IPS DF 6.9 (cell line): ENCODE results near the gene CNTNAP2.

Experiments
- DNase-seq: peaks from one replicate; pipeline ENCODE4 v3.0.0-alpha.2; 2013; ENCODE audit warnings: low read depth, low spot score
- H3K27ac ChIP-seq: one replicate; pipeline ENCODE4 v1.5.1; 2013; ENCODE audit warnings: low read length, control low read depth
- H3K27me3 ChIP-seq: 2 replicates; pipeline ENCODE4 v1.6.1; 2013; ENCODE audit warnings: mild to moderate bottlenecking, low read length; ENCODE audit not compliant: control insufficient read depth, insufficient read depth
- H3K36me3 ChIP-seq: 2 replicates; pipeline ENCODE4 v1.6.1; 2013; ENCODE audit warnings: low read length; ENCODE audit not compliant: control insufficient read depth, insufficient read depth
- H3K4me1 ChIP-seq: 2 replicates; pipeline ENCODE4 v1.6.1; 2013; ENCODE audit warnings: low read length; ENCODE audit not compliant: control insufficient read depth, insufficient read depth
- H3K4me3 ChIP-seq: 2 replicates; pipeline ENCODE4 v1.5.1; 2013; ENCODE audit warnings: mild to moderate bottlenecking, low read length
- H3K9me3 ChIP-seq: 2 replicates; pipeline ENCODE4 v1.6.1; 2013; ENCODE audit warnings: low read length, inconsistent platforms; ENCODE audit not compliant: control insufficient read depth, insufficient read depth
- WGBS: extraction: QIAGEN DNeasy Blood & Tissue Kit; methylation state at CpG from one replicate; pipeline ENCODE4 v1.1.7; 2013; ENCODE audit warnings: mixed read lengths, missing lambda C conversion rate; ENCODE audit not compliant: insufficient read length, insufficient coverage; 5-methylcytosine and 5-hydroxymethylcytosine counted together

Gene CNTNAP2

DNA sequence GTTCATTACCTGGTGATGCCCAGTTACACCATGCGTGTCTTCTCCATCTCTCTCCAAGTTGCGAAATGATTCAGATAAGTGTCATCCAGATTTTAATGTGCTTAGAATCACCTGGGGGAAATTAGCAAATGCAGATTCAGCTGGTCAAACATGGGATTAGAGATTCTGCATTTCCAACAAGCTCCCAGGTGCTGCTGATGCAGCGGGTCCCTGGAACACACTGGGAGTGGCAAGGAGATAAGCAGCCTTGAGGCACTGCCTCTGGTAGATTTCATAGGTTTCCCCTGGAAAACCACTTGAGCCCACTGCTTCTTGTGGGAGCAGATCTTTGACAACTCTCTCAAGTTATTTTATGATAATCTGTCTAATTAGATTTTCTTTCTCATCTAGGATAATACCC lies 2278.0 kb downstream of the CNTNAP2 start:
- H3K4me3 ChIP-seq = no peak overlapping the region
- H3K4me1 ChIP-seq = peaks cover 9% of the 10 kb centered on the region; the same call in 1 of the 2 replicates
- H3K9me3 ChIP-seq = no peaks in the 10 kb centered on the region
- H3K27me3 ChIP-seq = no peaks in the 10 kb centered on the region
- no peaks in the 10 kb centered on the region for H3K36me3 ChIP-seq
- no peak for DNase-seq
- no CpG with 5 or more reads among the region's 3 CpGs for WGBS
- no peak overlapping the region for H3K27ac ChIP-seq

DNA sequence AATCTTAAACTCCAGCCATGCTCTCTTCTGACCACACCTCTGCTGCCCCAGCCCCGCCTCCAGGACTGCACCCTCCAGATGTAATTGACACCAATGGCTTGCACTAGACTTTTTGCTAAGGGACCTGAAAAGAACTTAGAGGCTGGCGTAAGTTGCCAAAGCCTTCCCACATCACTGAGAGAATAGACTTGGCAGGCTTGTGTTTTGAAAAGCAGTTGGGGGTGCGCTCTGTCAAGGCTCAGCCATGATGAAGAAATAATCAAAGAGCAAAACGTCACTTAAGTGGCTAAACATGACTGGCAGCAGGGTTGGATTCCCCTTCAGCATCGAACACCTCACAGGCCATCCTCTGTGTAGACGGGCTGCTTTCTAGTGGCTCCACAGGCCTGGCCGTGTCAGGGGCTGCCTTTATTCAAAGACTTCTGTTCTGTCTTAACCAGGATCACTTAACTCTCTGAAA lies 2278.8 kb downstream of the CNTNAP2 start:
- peaks cover 9% of the 10 kb centered on the region; the same call in 1 of the 2 replicates for H3K4me1 ChIP-seq
- H3K27ac ChIP-seq = no peak overlapping the region
- no peaks in the 10 kb centered on the region for H3K36me3 ChIP-seq

DNA sequence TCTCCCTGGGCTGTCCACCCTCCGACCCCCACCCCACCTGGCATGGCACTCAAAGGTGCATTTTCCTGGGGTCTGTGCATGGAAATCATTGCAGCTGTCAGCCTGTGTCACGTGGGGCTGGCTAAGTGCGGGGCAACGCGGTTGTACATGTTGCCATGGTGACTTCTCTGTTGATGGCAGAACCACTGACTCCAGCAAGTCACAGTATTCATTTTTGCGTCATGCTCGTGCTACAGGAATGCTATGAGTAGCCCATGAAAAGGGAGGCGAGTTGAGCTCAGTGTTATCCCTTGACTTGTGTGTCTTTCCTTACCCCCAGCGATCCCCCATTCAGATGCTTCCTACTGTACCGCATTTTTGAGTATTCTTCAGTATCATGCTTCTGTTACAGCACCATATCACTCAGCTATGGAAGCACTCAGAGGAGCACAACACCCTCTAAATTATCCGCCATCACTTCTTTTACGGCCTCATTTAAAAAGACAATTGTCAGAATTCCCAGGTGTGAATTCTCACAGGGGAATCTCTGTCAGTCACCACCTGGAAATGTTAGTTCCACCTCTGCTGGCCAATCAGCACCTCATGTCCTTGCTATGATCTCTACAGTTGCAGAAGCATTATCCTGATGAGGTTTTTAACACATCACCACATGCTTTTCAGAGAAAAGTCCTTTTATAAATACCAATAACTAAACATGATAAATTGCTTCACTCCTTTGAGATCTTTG lies 2279.6 kb downstream of the CNTNAP2 start:
- no CpG with 5 or more reads among the region's 12 CpGs for WGBS
- Histone ChIP-seq H3K4me3 (no peak overlapping the region), H3K36me3 (no peaks in the 10 kb centered on the region), H3K27ac (no peak overlapping the region), H3K4me1 (peaks cover 9% of the 10 kb centered on the region; the same call in 1 of the 2 replicates), H3K9me3 (no peaks in the 10 kb centered on the region), H3K27me3 (no peaks in the 10 kb centered on the region)
- no peak for DNase-seq

More for the DNA sequence above, 2278.8 kb downstream of the CNTNAP2 start:
- DNase-seq = no peak
- no peaks in the 10 kb centered on the region for H3K27me3 ChIP-seq
- H3K4me3 ChIP-seq = no peak overlapping the region
- no CpG with 5 or more reads among the region's 7 CpGs for WGBS
- no peaks in the 10 kb centered on the region for H3K9me3 ChIP-seq

GRCh38 chr7:148397056-148397455 lies 2280.5 kb downstream of the CNTNAP2 start:
- no CpG with 5 or more reads among the region's 1 CpG for WGBS
- H3K4me1 ChIP-seq = peaks cover 9% of the 10 kb centered on the region; the same call in 1 of the 2 replicates
- no peaks in the 10 kb centered on the region for H3K27me3 ChIP-seq
- DNase-seq = no peak
- H3K36me3 ChIP-seq = no peaks in the 10 kb centered on the region
- no peak overlapping the region for H3K4me3 ChIP-seq
- no peaks in the 10 kb centered on the region for H3K9me3 ChIP-seq
- no peak overlapping the region for H3K27ac ChIP-seq

DNA sequence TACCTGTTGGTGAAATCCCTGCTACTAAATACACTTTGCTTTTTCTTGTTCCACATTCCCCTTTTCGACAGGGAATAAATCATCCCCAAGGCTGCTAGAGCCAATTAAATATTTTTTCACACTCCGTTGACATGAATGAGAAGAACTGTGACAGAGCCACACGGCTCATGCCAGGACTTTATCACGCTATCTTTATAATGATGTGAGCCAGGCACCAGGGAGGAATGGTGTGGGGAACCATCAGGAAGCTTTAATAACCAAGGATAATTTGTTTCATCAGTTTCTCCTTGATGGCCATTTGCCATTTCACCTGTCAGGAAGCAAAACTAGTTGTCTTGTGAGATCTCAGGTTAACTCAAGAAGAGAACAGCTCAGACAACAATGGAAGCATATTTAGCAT lies 2280.9 kb downstream of the CNTNAP2 start:
- Histone ChIP-seq H3K27ac (no peak overlapping the region), H3K9me3 (no peaks in the 10 kb centered on the region), H3K4me3 (no peak overlapping the region), H3K27me3 (no peaks in the 10 kb centered on the region), H3K4me1 (peaks cover 9% of the 10 kb centered on the region; the same call in 1 of the 2 replicates), H3K36me3 (no peaks in the 10 kb centered on the region)
- WGBS = no CpG with 5 or more reads among the region's 4 CpGs
- no peak for DNase-seq

DNA sequence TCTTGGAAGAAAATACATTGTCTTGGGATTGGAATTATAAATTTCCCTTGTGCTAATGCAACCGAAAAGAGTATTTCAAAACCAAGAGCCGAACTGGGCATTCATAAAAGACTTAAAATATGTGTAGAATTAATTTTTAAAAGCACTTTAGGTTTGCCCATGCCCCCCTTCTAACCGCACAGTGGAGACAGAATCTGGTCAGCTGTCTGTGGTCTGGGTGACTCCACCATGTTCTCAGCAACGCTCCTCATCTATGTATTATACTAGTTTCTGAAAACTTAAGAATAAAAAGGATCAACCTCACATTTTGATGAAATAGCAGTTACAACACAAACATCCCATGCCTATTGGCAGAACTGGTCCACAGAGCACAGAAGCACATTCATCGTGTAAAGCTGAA lies 2281.4 kb downstream of the CNTNAP2 start:
- H3K4me3 ChIP-seq = no peak overlapping the region
- H3K4me1 ChIP-seq = peaks cover 9% of the 10 kb centered on the region; the same call in 1 of the 2 replicates
- H3K9me3 ChIP-seq = no peaks in the 10 kb centered on the region
- H3K27ac ChIP-seq = no peak overlapping the region
- no peaks in the 10 kb centered on the region for H3K27me3 ChIP-seq
- H3K36me3 ChIP-seq = no peaks in the 10 kb centered on the region
- no CpG with 5 or more reads among the region's 5 CpGs for WGBS
- DNase-seq = no peak

DNA sequence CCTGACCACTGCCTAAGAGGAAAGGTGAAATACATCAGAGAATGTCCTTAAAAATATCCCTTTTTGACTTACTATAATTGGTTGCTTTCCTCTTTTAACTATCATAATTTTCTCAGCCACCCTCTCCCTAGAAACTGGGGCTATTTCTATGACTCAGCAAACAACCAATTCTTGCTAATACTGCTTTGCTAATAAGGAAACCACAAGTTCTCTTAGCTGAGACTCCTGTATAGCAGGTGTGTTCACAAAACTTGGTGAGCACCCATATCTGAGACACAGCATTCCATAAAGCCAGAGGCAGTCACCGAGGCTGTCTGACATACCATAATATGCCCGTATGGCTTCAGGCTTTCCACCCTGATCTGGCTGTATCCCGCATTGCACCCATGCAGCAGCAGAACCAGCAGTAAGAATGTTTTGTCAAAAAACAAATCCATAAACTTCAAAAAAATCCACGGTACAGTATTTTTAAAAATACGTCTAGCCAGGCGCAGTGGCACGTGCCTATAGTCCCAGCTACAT lies 2282.3 kb downstream of the CNTNAP2 start:
- DNase-seq = no peak
- Histone ChIP-seq H3K27me3 (no peaks in the 10 kb centered on the region), H3K27ac (no peak overlapping the region), H3K36me3 (no peaks in the 10 kb centered on the region), H3K4me1 (peaks cover 9% of the 10 kb centered on the region; the same call in 1 of the 2 replicates), H3K9me3 (no peaks in the 10 kb centered on the region), H3K4me3 (no peak overlapping the region)
- no CpG with 5 or more reads among the region's 7 CpGs for WGBS

DNA sequence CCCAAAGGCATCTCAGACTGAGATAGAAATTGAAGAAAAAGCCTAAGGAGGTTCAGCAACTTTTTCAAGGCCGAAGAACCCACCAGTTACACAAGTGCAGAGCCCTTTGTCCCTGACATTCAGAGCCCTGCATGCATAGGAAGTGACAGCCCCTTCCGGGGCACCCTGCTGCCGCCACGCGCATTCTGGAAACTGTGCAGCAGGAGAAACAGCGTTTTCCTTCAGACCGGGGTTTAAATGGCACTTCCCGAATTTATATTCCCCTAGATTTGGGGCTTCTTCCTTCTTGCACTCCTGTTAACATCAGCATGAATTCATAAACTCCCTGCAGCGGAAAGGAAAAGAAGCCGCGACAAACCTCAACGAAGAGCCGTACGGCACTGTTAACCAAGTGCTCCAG lies 2283.5 kb downstream of the CNTNAP2 start:
- no peaks in the 10 kb centered on the region for H3K36me3 ChIP-seq
- peaks cover 9% of the 10 kb centered on the region; the same call in 1 of the 2 replicates for H3K4me1 ChIP-seq
- no peak overlapping the region for H3K27ac ChIP-seq
- H3K27me3 ChIP-seq = no peaks in the 10 kb centered on the region
- DNase-seq = no peak
- no CpG with 5 or more reads among the region's 14 CpGs for WGBS
- no peaks in the 10 kb centered on the region for H3K9me3 ChIP-seq
- no peak overlapping the region for H3K4me3 ChIP-seq

- H3K9me3 ChIP-seq = no peaks in the 10 kb centered on the region
- WGBS = no CpG with 5 or more reads among the region's 3 CpGs
- H3K4me3 ChIP-seq = no peak overlapping the region
- no peak for DNase-seq
- no peaks in the 10 kb centered on the region for H3K27me3 ChIP-seq
- no peak overlapping the region for H3K27ac ChIP-seq
- no peaks in the 10 kb centered on the region for H3K36me3 ChIP-seq
- H3K4me1 ChIP-seq = 0 out of 2 replicates have a peak, but pooled peaks cover 1% of the 10 kb centered on the region
These were observed 2285.6 kb downstream of the CNTNAP2 start for GRCh38 chr7:148402159-148402558.

GRCh38 chr7:148403466-148403993 lies 2286.9 kb downstream of the CNTNAP2 start:
- 0 out of 2 replicates have a peak, but pooled peaks cover under 1% of the 10 kb centered on the region for H3K4me1 ChIP-seq
- DNase-seq = no peak
- no peak overlapping the region for H3K27ac ChIP-seq
- H3K27me3 ChIP-seq = no peaks in the 10 kb centered on the region
- no peaks in the 10 kb centered on the region for H3K9me3 ChIP-seq
- no peak overlapping the region for H3K4me3 ChIP-seq
- no CpG with 5 or more reads among the region's 6 CpGs for WGBS
- no peaks in the 10 kb centered on the region for H3K36me3 ChIP-seq
